Transverse colon (tissue), 4 donors: Measurements from ENCODE around the gene BPIFB1.

Experiments
- CTCF ChIP-seq, 5 experiments: fragments of 200-600 bp in 3 of 5; fragments of 450-650 bp in 2 of 5; sonication (generic) in 3 of 5; IDR thresholded peaks; 1 replicate in 2 of 5; 2 replicates in 3 of 5; pipeline ENCODE4 v1.5.1; 2016 to 2017; ENCODE audit warnings: antibody characterized with exemption in 5 of 5, inconsistent platforms in 3 of 5, mild to moderate bottlenecking in 2 of 5, moderate library complexity in 1 of 5
- POLR2A ChIP-seq: fragments of 450-650 bp; IDR thresholded peaks from one replicate; pipeline ENCODE4 v1.6.1; 2016; ENCODE audit warnings: antibody characterized with exemption, mild to moderate bottlenecking, moderate library complexity
- POLR2AphosphoS5 ChIP-seq, 3 donors: sonication (generic); formaldehyde crosslinking; IDR thresholded peaks; one replicate each; pipeline ENCODE4 v1.6.1; 2016; ENCODE audit warnings: antibody characterized with exemption in 3 of 3

GRCh38 chr20:33239979-33240736 is 42.9 kb upstream of the BPIFB1 start:
- TF ChIP-seq POLR2AphosphoS5 (IDR thresholded peaks at IDR 0.05) (no peak), CTCF (IDR thresholded peaks at IDR 0.05) (no peak), POLR2A (no peak)
